Measurements from ENCODE around the gene BHMT2.
A peak's percentile ranks its signal among the peaks of the same experiment; 100 is the strongest.

The BHMT2 gene, protein sequence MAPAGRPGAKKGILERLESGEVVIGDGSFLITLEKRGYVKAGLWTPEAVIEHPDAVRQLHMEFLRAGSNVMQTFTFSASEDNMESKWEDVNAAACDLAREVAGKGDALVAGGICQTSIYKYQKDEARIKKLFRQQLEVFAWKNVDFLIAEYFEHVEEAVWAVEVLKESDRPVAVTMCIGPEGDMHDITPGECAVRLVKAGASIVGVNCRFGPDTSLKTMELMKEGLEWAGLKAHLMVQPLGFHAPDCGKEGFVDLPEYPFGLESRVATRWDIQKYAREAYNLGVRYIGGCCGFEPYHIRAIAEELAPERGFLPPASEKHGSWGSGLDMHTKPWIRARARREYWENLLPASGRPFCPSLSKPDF

DNA sequence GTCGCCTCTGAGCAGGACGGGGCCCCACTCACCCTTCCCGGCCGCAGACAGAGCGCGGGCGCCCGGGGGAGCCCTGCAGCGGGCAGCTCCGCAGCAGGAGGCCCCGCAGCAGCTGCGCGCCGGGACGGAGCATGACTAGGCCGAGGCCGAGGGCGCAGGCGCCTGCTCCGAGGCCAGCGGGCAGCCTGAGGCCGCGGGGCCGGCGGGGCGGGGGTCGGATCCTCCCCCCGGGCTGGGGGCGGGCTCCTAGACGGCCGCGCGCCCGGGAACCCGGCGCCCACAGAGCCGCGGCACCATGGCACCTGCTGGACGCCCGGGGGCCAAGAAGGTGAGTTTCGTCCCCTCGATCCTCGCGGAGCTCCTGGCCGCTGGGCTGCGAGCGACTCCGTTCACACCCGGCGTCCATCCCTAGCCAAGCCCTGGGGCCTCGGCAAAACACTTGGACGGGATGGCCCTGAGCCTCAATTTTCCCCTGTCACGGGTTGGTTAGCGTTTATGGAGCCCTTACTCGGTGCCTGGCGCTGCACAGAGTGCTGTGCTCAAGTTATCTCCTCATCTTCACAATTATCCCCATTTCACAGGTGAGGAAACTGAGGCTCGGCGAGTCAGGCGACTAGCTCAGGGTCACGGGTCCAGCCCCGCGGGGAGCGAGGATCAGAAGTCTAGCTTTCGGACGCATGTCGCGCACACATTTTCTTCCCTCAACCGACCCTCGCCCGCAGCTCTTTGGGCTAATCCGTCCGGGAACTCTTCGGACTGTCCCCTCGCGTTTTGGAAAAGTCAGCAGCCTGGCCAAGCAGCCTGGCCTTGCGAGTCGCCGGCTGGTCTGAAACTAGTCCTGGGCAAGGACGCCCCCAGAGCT, at the start of gene BHMT2, which contains the start of gene DMGDH:
Gene BHMT2 (plus strand): TSS at position 280 of the 862 bp plus-strand sequence. CDS start 16 bp downstream, at position 296.
Gene DMGDH (minus strand): TSS at position 187 of the 862 bp plus-strand sequence. CDS start 54 bp downstream, at position 133.
- DNase-seq = no peak

DNA sequence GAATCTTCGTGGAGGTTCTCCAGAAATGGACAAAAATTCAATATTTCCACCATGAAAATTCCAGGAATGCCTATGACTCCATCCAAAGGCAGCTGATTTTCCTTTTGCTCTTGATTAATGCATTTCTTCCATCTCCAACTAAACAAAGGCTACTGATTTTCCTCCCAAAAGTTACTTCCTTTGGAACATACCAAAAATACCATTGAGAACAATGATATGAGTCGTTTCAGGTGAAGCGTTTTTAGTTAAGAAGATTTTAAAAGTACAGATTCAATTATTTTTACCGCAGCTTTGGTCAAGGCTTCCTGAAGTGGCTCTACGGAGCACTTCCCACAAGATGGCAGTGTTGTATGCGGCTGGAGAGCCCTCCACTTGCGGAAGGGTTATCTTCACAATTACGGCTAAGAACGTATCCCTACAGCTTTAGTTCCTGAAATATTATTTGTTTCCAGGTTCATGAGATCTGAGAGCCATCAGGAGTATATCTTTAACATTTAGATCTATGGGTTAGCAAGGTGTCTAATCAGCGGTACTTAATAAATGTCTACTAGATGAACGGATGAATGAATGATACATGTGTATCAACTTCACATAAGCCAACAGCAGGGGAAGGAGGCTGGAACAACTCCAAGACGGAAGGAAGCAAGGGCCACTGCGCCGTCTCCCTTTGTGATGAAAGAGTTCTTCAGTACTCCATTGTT, 48.6 kb upstream of the BHMT2 start:
- no peak for DNase-seq

DNA sequence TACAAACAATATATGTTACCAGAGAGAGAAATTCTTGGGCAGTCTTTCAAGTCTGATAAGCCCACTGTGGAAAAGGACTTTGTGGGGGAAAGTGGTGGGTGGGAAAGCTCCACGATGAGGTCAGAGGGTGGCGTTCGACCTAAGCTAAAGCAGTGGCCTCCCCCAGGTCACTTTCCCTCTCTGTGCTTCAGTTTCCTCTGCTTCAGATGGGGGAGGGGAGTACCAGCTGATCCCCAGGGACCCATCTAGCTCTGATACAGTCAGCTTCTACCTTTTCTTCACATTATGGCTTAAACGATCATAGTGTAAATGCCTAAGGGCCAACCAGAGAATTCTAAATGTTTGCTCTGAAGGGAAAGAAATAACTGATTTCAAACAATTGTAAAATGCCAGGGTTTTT, 47.8 kb upstream of the BHMT2 start:
- DNase-seq = no peak

DNA sequence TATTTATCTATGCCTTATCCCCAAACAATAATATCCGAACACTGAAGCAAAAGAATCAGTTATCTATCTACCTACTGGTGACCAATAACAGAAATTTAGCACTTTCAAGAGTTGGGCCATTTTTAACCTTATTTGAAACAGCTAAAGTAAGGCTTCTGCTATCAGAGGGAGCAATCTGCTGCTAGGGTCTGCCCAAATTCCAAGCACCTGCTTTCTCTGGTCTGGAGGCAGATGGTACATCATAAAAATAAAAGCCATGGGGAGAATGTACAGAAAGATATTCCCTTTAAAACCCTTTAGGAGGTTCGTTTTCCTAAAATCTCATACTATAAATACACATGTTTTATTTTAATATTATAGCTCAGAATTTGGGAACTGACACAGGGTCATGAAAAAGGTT, 46.8 kb upstream of the BHMT2 start:
- no peak for DNase-seq

- DNase-seq = no peak
These were observed 46.2 kb upstream of the BHMT2 start for GRCh38 chr5:79023348-79023747.

DNA sequence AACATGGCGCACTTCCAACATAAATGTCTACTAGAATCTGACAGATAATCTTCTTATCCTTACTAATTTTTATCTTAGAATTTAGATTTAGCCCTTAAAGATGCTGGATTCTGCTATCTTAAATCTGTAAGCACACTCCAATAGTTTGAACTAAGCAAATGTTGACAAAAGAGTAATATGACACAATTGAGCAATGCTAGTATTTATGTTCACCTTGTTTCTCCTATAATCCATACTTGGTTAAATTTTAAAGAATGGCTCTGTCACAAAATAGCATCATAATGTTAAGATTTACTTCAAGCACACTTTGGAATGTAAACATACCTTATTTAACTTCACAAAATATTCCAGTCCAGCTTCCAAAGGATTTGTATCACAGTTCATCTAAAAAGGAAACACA, 45.6 kb upstream of the BHMT2 start:
- no peak for DNase-seq

DNA sequence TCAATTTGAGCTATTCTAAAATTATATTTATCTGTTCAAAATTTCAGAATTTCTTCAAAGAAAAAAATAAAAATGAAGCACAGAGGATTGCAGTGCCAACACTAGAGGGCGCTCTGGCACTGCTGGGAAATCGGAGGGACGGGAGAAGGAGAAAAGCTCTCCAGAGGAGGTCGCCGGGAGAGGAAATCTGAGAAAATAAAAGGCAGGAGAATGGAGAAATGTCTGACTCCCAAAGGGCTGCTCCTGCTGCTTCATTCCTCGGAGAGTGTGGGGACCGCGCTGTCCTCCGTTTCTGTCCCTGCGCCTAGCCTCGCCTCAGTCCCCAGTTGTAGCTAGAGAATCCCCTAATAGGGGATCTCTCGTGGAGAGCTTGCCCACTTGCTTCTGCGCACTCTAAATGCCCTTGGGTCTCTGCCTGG, 44.5 kb upstream of the BHMT2 start:
- peak; percentile 63 for DNase-seq

GRCh38 chr5:79030663-79031484, 38.7 kb upstream of the BHMT2 start:
- no peak for DNase-seq

GRCh38 chr5:79031485-79031867, 38.1 kb upstream of the BHMT2 start:
- DNase-seq = no peak

DNA sequence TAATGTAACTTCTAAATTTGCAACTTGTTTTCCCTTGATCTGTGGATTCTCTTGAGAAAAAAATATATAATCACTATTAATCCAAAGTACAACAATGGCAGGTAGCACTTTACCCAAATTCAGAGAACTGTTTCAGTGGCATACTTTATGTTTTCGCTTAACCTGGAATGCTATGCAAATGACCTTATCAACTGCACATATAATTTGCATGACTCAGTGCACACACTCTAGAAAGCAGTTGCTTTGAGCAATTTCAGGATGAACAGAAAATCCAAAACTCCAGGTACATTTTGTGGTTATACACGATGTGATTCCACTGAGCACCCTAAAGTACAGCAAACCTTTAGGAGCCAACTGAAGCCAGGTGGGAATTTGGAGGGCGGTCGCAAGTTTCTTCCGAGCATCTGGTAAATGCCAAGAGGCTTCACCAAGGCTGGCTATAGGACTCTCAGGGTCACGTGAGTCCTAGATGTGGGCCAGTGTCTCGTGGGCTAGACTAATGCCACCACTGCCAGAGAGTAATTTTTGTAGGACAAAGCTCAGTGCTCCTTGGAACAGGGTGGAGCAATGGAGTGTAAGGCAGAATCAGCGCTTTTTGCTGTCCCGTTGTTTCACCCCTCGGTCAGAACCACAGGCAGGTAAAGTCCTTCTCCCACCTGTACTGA, 37.4 kb upstream of the BHMT2 start:
- no peak for DNase-seq

DNA sequence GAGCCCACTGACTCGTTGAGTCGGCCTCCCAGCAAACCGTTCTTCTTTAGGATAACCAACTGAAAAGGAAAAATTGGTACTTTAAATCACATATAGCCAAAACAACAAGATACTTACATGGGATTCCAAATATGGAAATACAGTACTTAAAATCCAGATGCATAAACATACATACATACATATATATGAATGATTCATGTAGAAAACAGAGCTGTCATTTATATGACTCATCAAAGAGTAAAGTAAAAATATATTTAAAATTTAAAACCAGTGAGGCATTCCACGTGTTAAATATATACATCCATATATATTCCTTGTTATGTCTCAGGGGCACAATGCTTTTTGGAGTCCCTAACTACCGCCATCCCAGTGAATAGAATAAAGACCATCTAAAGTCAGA, 36.8 kb upstream of the BHMT2 start:
- DNase-seq = no peak

- no peak for DNase-seq
These were observed 34.3 kb upstream of the BHMT2 start for GRCh38 chr5:79035237-79035636.

GRCh38 chr5:79036769-79037168, 32.8 kb upstream of the BHMT2 start:
- DNase-seq = no peak

DNA sequence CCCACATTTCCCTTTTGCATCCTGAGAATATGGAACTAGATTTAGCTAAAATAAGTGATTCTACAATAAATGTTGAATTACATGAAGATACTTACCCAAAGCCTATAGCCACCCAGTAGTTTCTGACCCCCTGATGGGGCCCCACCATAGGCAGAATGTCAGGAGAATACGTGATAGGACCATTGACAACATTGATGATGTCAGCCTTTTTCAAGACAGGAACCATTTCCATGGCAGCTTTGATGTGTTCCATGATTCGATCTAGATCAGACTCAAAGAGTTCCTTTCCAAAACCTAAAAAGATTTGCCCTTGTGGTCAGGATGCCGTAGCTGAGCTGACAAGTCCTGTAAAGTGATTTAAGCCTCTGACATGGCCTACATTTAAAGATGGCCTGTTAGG, 27.4 kb upstream of the BHMT2 start:
- DNase-seq = no peak

- DNase-seq = no peak
These were observed 22.4 kb upstream of the BHMT2 start for GRCh38 chr5:79047199-79047598.

DNA sequence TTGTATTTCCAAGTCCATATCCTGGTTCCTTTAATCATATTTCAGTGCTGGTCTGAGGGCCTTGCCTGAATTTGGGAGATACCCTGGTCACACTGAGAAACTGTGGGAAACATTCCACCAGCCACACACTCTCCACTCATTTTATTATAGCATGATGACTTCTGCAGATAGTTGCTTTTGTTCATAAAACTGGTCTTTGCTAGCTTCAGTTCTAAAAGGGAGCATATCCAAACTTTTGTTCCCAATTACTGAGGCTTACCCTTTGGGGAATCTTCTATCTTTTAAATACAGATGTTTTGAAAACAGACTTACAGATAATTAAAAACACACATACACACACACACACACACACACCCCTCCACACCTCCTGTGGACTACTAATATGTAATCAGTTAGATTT, 21.1 kb upstream of the BHMT2 start:
- no peak for DNase-seq

- DNase-seq = no peak
These were observed 19.1 kb upstream of the BHMT2 start for GRCh38 chr5:79050498-79050897.

- DNase-seq = no peak
These were observed 16.2 kb upstream of the BHMT2 start for GRCh38 chr5:79053321-79053720.

GRCh38 chr5:79055017-79055416, 14.6 kb upstream of the BHMT2 start:
- DNase-seq = no peak

DNA sequence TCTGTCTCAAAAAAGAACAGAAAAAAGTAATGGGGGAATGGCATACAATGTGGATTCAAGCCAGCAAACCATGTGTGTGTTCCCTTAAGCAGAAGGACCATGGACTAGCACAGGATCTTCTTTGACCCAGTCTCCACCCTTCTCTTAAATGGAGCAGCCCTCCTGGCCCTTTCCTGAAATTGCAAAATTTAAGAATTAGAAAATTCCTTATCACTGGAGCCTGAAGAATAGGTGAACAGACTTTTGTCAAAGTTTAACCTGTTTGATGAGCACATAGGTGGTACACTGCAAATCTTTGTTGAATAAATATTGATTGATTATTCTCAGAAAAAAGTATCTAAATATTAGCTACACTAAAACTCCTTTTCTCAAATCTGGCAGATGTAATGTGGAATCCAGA, 12.7 kb upstream of the BHMT2 start:
- DNase-seq = no peak

DNA sequence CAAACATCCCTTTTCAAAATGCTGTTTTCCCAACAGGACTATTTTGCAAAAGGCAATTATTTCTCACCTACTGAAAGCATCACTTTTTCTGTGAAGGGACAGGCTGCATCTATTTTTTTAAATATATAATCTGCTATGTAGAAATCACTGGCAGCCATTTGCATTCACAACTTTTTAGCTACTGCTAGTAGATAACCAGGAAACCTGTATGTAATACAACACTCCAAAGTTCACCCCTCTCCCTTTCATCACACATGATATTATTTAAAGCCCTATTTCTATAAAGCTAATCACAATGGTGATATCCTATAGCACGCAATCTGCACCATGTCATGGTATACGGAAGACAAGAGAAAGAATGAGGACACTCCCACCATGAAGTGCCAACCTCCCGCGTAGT, 9.9 kb upstream of the BHMT2 start:
- DNase-seq = no peak

DNA sequence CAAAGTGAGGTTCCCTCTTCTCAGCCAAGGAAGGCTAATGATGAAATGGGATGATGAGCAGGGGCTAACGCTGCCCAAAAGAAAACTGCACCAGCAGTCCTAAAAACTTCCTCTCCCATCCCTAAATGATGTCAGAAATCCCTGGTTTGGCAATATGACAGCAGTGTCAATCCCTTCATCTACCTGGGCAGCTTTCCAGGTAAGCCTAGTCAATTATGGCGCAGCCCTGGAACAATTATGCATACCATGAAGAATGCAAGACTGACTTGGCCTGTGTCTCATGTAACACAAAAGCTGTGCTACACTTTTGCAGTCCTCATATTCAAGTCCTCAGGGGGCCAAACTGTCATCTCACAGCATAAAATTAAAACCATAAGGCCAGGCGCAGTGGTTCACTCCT, 7.1 kb upstream of the BHMT2 start:
- DNase-seq = no peak
